ENCODE data around the gene TTC9B.

Gene TTC9B

DNA sequence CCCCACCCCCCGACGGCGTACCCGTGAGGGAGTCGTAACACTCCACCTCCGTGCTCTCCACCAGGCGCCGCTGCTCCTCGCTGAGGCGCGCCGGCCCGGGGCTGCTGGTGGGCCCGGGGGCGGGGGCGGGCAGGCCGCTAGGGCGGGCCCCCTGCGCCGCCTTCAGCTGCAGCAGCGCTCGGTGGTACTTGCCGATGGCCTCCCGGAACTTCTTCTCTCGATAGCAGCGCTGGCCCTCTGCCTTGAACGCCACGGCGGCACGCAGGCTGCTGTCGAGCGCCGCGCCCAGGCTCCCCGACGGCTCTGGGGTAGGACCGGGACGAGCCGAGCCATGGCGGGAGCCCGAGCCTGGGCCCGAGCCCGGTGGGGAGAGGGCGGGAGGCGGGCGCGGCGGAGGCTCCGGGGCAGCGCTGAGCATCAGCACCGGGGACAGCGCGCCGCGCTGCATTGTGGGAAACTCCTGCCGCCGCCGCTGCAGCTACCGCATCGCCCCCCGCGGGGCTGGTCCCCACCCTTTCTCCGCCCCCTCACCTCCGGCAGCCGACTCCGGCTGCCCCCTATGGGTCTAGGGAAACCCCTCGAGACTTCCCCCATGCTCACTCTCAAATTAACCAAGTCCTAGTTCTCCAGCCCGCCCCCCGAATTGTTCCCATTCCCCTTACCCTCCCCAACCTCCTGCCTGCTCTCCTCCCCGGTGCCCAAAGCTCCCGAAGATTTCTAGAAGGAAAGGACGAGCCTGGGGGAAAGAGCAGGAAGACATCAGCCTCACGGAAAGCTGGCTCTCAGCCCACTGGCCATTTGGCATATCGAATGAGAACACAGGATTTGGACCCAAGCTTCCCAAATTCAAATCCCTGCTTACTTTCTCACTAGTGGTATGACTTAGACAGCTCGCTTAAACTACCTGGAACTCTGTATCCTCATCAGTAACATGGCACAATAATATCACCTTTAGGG lies at the start of gene TTC9B:
Gene TTC9B, minus strand, starts transcription at position 451 of the 957 bp plus-strand sequence. Its CDS starts 3 bp downstream, at position 448.
- no peak for DNase-seq

DNA sequence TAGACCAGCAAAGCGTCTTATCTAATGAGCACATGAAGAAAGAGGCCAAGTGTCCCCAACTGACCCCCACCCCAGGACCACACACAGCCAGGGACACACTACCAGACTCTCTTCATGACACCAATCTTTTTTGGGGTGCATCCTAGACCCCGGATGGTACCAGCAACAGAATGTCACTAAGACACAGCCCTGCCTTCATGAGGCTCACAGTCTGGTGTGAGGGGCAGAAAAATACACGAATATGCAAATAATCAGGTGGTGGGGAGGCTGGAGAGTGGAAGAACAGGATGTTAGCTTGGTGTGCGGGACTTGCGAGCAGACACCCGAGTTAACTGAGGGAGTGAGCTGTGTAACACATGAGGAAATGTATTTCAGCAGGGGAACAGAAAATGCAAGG lies 49.4 kb upstream of the TTC9B start:
- DNase-seq: no peak

DNA sequence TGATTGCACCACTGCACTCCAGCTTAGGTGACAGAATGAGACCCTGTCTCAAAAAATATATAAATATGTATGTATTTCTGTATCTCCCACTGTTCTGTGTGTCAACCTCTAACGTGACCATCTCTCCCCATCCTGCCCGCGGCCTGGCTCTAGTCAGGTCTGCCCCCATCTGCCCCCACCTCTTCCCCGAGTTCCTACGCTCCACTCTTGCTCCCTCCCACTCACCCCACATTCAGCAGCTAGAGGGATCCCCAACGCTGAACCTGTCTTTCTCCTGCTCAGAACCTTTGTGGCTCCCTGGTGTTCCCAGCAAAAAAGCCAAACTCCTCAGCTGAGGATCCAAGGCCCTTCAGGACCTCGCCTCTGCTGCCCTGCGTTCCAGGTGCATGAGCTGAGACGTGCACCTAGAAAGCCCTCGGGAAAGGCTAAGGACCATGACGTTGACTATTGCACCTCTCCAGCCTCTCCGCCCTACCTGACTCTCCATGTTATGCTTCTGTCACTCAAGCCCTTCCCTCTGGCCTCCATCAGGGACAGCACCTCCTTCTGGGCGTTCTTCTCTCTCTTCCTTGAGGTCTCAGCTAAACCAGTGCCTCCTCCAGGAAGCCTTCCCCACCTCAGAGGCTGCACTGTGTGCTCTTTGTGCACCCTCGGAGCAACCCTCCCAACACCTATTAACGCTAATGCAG lies 48.9 kb upstream of the TTC9B start:
- DNase-seq: no peak

DNA sequence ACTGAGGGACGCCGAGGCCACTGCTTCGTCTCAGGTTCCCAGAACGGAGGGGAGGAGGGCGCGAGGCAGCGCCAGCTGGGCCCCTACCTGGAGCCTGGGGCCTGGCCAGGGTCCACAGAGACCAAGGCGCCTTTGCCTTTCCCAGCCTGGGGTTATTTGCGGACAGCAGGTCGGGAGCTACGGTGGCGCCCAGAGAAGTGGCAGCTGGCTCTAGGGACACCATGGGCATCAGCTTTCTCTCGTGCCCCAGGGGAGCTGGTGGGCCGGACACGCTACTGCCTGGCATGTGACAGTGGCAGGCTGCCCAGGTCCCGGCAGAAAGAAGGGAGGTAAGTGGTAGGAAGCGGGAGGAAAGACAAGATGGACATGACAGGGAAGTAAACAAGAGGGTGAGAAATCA lies 47.9 kb upstream of the TTC9B start:
- no peak for DNase-seq

DNA sequence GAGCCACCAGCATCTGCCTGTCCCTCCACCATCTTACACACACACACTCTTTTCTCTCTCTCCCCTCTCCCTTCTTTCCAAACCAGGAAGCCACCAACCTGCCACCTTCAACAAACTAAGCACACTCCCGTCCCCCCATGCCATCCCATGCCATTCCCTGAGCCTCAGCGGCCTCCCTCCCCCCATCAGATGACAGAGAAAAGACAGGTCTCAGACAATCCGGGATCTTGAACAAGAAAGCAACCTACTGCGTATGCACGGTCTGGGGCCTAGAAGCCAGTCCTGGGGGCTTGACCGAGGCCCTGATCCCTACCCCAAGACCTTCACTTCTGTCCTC lies 47.5 kb upstream of the TTC9B start:
- no peak for DNase-seq

DNA sequence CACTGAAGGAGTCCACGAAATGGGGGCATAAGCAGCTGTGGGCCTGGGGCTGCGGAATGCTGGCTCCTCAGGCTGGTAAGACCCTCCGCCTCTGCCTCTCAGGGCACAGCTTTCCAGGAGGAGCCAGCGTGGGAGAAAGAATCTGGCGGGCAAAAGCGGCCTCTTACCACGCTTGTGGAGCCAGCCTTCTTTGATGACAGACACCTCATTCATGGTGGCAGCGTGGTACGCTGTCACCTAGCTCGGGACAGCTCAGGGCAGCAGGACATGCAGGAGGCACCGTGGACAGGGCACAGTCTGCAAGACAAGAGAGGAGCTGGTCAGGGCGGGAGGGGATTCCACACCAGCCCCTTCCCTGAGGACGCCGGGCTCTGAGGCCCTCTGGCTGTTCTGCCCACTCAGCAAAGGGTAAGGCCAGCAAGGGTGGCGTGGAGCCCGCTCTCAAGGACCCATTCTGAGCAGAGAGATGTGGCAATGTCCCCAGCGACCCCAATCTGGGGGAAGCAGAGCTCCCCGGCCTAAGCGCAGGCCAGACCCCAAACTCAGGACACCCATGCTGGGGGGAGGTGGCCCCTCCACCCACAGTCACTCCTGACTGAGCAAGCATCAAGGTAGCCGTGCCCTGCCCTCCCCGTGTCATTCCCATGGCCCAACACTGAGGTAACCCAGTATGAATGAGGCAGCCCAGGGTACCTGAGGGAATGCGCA lies 47.0 kb upstream of the TTC9B start:
- DNase-seq: no peak

DNA sequence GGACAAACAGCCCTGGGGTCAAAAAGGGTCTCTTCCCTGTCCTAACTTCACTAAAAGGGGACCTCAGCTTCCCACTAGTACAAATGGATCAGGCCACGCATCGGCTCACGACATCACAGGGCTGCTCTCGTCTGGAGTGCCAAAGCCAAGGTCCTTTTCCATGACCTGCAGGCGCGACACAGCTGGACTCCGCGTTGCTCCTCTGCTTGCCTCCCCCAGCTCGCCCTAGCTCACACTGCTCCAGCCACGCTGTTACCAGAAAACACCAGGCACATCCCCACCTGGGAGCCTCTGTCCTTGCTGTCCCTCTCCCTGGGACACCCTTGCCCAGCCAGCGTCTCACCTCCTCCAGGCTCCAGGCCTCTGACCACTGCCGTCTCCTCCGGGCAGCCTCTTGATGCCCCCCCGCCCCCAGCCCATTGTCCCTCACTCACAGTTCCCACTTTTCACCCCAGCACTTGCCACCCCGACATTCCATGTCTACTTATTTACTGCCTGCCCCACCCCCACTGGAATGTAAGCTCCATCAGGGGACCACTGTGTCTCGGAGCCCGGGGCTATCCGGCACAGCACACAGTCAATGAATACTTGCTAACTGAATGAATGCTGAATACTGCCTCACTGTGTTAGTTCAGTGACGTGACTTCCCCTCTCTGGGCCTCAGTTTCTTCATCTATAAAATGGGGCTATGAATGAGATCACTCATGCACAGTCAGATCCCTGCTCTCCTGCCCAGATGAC lies 46.3 kb upstream of the TTC9B start:
- DNase-seq: no peak

DNA sequence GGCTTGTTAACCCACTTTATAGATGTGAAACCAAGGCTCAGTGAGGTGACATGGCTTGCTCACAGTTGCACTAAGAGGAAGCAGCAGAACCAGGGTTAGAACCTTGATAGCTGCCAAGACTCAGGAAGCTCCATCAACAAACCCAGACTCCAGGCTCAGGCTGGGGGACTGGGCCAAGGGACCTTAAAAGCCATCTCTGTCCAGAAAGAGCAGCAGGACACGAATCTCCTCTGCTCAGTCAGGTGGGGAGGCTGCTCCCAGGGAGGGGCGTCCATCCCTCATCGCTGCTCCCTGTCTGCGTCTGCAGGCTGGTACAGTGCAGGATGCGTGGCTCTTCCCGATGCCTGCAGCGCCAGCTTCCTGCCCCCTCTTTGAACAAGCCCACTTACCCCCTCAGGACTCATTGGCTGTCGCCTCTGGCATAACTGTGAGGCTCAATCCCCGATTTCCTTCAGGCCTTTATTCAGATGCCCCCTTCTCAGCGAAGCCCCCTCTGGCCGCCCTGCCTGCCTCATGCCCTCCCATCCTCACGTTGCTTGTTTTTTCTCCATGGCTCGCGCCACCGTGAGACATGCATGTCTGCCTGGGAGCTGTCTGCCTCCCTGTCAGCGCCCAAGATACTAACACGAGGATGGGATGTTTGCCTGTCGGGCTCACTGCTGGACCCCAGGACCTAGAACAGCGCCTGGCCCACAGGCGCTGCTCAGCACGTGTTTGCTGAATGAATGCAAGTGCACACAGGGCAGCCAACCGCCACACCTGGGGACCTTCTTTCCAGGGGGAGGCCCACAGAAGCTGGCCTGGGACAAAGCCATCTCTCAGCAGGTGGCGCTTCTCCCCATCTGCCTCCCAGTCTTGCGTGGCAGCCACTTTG lies 45.5 kb upstream of the TTC9B start:
- no peak for DNase-seq

DNA sequence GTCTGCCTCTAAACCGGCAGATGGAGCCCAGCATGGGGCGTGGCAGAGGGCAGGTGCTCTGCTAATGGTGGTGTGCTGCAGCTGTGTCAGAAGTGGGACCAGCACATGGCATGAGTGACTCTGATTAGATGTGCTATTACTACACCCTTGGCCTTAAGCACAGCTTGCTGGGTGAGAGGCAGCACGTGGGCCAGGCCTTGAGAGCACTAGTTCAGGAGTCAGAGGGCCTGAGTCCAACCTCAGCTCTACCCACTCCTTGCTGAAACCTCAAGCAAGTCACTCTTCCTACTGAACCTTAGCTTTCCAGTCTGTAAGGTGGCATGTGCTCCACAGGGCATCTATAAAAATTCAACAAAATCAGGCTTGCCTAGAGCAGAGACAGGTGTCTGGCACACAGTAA lies 44.2 kb upstream of the TTC9B start:
- no peak for DNase-seq

DNA sequence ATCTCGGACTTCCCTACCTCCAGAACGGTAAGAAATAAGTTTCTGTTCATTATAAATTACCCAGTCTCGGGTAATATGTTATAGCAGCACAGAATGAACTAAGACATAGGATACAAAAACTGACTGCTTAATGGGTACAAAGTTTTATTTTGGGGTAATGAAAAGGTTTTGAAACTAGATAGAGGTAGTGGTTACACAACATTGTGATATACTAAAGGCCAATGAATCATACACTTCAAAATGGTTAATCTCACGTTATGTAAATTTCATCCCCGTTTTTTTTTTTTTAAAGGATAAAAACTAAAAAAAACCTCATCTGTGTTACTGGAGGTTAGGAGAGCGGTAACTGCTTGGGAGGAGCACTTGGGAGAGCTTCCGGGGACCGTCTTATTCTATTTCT lies 43.4 kb upstream of the TTC9B start:
- no peak for DNase-seq

DNA sequence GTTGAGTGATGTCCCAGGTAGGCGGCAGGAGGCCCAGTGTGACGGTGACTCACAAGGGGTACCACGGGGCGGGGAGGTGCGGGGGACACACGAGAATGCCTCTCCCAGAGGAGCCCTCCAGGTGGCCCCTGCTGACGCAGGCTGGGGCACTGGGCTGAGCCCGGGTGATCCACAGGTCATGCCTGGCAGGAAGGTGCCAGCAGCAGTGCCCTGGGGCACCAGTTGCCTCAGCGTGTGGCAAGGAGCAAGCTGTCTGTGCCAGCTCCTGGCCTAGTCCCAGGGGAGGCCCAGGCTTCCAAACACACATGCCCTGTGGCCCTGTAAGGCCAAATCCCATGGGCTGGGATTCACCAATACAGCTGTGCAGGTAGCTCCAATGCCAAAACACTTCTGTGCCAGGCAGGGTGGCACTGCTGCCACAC lies 38.9 kb upstream of the TTC9B start:
- DNase-seq: no peak

DNA sequence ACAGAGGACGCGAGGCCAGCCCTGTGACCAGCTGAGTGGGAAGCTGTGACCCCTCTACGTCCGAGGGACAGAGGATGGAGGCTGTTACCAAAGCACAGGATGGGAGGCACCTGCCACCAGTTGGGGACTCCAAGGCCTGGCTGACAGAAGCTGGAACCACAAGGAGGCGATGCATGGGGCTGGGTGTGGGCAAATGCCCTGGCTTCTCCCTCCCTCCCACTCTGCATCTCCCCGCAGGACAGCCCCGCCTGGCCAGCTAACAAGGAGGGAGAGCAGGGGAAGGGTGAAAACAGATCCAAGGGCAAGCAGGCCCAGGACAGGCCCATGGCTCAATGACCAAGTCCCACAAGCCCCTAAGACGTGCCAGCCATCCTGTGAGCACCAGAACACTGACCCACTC lies 38.3 kb upstream of the TTC9B start:
- no peak for DNase-seq

DNA sequence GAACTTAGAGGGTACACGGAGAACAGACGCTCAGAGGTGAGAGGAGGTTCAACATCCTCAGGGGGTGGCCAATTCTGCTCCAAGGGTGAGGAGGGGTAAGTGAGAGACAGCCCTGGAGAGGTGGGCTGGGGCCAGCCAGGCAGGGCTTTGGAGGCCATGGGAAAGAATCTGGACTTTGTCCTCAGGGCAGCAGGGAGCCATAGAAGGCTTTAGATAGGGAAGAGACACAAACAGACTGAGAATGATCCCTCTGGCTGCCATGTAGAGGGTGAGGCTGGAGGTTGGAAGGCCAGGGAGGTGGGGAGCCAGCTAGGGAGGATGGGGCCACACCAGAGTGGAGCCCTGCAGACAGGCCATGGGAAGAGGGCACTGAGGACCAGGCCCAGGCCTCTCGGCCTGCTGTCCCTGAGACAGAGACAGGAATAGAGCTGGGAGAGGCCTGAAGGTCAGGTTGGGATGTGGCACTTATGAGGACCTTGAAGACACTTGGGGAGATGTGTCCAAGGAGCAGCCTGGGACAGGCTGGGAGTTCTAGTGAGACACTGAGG lies 37.5 kb upstream of the TTC9B start:
- no peak for DNase-seq

DNA sequence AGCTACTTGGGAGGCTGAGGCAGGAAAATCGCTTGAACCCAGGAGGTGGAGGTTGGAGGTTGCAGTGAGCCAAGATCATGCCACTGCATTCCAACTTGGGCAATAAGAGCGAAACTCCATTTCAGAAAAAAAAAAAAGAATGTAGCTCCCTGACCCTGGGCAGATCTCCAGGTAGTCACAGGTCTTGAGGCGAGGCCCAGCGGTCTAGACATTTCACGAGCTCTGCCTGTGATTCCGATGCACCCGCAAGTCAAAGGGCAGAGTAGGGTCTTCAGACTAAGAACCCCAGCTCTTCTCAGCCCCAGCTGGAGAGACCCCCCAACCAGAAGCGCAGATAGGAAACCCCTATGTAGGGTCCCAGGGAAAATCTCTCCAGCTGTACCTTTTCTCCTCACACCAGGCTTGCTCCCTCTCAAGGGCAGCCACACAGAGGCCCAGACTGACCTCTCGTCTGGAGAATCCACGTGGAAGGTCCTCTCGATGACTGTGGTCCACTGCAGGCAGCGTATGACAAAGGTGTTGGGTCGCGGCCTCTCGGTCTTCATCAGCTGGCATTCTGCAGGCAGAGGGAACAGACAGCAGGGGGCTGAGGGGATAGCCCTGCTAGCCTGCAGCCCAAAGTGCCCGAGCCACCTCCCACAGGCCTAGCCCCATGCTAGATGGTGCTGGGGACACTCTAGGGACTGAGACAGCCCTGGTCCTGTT lies 36.7 kb upstream of the TTC9B start:
- DNase-seq: no peak

DNA sequence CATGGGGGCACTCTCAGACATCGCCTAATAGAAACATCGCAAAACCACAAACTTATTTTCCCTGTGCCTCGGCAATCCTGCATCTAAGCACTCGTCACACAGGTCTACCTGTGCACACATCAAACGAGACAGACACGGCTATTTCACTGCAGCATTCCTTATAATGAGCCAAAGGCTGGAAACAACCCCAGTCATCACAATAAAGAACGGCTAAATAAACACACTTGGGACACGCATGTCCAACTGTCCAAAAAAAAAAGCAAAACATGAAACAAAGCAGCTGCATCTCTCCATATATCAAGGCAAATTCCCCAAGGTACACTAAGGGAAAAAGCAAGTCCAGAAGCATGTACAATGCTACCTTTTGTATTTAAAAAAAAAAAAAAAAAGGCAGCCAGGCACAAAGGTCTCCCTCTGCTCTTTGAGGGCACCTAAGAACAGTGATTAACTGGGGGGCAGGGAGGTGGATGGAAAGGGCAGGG lies 35.5 kb upstream of the TTC9B start:
- no peak for DNase-seq

DNA sequence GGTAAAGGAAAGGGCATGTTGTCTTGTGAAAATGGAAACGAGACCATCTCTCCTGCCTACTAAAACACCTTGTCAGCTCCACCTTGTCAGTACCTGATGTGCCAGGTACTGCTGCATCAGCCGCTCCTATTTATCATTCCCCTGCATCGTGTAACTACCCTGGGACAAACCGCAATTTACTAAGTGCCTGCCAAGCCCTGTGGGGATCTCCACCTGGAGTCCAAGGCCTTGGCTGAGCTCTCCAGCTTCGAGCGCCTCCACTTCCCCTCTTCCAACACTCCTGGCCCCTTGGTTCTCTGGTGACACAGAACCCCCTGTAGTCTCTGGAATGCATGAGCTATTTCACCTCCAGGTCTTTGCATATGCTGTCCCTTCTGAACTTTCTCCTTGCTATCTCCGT lies 34.2 kb upstream of the TTC9B start:
- DNase-seq: no peak

DNA sequence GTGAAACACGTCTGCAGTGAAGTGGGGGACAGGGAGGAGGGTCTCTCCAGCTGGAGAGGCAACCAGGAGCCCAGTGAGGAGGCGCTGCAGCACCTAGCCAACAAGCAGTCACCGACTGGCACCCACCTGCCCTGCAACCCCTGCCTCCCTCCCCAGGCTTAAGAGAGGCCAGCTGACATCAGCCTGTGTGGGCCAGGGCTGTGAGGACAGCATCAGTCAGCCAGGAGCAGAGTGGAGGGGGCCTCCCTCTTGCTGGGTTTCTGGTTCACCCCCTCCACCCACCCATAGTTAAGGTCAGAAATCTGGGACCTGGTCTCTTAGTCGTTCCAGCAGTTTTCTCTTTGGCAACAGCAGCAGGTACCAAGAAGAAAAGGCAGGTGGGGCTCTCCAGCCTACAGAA lies 33.8 kb upstream of the TTC9B start:
- DNase-seq: no peak

DNA sequence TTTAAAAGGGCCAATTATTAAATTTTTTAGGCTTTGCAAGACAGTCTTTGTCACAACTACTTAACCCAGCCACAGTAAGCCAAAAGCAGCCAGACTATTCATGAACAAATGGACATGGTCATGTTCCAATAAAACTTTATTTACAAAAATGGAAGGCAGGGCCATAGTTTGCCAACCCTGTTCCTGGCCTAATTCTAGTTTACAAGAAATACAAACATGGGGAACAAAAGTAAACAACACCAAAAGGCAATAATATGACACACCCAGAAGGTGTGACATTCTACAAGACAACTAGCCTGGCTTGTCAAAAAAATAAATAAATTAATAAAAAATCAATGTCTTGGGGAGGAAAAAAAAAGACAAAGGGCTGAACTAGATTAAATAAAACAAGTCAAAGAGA lies 33.1 kb upstream of the TTC9B start:
- DNase-seq: no peak

DNA sequence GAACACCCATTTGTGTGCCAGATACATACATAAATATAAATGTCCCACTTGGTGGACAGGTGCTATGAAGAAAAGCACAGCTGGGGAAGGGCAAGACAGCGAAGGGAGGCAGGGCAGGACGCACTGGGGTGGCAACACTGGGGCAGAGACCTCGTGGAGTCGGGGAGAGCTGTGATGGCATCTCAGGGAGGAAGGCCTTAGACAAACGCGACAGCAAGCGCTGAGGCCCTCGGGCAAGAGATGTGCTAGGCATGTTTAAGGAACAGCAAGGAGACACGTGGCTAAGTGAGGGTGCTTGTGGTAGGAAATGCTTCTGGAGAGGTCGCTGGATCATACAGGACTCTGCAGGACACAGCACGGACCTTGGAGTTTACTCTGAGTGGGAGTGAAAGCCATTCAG lies 31.6 kb upstream of the TTC9B start:
- no peak for DNase-seq

DNA sequence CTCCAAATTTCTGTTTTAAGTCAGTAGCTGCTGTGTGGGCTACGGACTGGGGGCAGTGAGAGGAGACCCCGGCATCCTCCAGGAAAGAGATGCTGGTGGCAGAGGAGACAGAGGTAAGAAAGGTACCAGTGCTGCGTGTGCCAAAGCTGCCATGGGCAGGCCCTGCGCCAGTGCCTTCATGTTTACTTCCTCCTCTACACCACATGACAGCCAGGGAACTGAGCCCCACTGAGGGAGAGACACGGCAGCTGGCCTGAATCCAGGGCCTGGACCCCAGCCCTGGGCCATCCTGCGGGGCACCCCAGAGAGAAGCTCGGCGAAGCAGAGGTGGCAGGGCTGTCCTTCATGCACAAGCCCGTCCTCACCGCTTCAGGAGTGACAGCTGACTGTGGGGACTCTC lies 31.0 kb upstream of the TTC9B start:
- DNase-seq: no peak

DNA sequence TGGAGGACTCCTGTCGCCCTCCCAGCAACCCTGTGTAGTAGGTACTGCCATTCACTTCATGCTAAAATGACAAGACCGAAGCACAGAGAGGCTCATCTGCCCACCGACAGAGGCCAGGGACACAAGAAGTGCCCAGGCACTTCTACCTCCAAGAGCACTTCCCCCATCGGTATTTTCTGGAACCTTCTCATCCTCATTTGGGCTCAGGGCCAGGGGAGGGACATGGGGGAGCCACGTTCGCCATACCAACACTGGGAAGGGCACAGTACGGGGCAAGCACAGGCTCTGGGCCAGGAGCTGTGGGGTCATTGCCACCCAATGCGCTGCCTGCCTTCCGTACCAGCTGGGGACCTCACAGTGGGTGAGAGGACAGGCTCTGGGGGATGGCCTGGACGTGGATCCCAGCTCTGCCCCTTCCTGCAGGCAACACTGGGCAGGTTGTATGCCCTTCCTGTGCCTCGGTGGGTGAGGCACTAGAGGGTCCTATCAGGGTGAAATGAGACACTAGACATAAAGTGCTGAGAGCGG lies 29.6 kb upstream of the TTC9B start:
- no peak for DNase-seq
